ENCODE measurements around the gene VPS33B. TPM values are rescaled to one million over a fixed set of nuclear protein-coding genes. Genes with fewer than 3 reads are reported as not detected.
A peak's percentile ranks its signal among the peaks of the same experiment; 100 is the strongest.

The VPS33B gene
- total RNA-seq, 4 donors from 2014 or later = 3.3 to 9.0 (median 8.1) TPM

DNA sequence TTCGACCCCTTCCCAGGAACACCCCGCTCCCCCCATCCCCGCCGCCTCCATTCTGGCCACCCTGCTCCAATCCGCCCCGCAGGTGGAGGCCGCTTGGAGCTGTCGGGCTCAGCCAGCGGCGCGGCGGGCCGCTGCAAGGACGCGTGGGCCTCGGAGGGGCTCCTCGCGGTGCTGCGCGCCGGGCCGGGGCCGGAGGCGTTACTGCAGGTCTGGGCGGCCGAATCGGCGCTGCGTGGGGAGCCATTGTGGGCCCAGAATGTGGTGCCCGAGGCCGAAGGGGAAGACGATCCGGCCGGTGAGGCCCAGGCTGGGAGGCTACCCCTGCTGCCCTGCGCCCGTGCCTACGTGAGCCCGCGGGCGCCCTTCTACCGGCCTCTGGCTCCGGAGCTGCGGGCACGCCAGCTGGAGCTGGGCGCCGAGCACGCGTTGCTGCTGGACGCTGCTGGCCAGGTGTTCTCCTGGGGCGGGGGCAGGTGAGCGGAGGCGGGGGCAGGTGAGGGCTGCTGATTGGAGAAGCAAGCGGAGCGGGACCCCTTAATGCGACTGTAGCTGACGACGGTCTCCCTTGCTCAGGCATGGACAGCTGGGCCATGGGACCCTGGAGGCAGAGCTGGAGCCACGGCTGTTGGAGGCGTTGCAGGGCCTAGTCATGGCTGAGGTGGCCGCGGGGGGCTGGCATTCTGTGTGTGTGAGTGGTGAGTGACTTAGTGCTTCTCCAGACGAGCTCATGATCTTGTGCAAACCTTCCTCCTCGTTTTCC is 65.2 kb downstream of the VPS33B start:
- Histone ChIP-seq H3K27me3 (no peaks in the 10 kb centered on the region), H3K9me3 (no peaks in the 10 kb centered on the region), H3K27ac (peak overlapping the region; percentile 66 to 78 (median 72)), H3K4me1 (peaks cover 19 to 38% (median 22%) of the 10 kb centered on the region in 3 donors), H3K4me3 (peak overlapping the region; percentile 60 to 77 (median 67)), H3K36me3 (peaks cover 10 to 47% (median 11%) of the 10 kb centered on the region in 3 donors)
- WGBS, 2 donors = 26 to 28% methylated on average over 7 to 10 of the region's 63 CpGs
- no peak for DNase-seq
- intact Hi-C loops (cut with DNase I) = no loop called here
- TF ChIP-seq, protein P1, sequence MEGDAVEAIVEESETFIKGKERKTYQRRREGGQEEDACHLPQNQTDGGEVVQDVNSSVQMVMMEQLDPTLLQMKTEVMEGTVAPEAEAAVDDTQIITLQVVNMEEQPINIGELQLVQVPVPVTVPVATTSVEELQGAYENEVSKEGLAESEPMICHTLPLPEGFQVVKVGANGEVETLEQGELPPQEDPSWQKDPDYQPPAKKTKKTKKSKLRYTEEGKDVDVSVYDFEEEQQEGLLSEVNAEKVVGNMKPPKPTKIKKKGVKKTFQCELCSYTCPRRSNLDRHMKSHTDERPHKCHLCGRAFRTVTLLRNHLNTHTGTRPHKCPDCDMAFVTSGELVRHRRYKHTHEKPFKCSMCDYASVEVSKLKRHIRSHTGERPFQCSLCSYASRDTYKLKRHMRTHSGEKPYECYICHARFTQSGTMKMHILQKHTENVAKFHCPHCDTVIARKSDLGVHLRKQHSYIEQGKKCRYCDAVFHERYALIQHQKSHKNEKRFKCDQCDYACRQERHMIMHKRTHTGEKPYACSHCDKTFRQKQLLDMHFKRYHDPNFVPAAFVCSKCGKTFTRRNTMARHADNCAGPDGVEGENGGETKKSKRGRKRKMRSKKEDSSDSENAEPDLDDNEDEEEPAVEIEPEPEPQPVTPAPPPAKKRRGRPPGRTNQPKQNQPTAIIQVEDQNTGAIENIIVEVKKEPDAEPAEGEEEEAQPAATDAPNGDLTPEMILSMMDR (IDR thresholded peaks at IDR 0.05) = no peak
- TF ChIP-seq POLR2A (IDR thresholded peaks at IDR 0.05) = no peak

DNA sequence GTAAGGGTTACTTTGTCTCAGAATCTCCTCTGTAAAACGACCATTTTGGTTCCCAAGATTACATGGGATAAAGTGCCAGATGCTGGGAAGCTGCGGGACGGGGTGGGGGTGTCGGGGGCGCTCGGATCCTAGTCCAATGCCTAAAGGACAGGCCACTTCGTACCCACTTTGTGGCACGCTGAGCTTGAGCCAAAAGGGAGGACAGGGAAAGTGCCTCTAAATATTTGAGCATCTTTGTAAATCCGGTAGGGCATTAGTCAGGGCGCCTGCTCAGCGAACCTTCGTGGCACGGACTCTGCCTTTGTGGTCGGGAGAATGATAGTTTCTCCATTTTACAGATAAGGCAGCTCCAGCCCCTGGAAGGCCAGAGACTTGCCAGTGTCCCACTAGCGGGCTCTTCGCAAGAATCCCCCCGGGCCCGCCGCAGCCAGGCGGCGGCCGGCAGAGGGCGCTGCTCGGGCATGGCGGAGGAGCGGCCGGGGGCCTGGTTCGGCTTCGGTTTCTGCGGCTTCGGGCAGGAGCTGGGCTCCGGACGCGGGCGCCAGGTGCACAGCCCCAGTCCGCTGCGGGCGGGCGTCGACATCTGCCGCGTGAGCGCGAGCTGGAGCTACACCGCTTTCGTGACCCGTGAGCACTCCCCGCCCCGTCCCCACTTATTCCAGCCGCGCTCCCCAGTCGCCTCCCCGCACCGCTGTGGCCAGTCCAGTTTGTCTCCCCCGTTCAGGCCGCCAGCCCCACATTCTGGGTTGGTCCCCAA is 65.9 kb downstream of the VPS33B start:
- no peak for DNase-seq
- WGBS, 2 donors = 4 to 16% methylated on average over 13 to 24 of the region's 56 CpGs
- no peaks in the 10 kb centered on the region for H3K27me3 ChIP-seq
- peak overlapping the region; percentile 60 to 77 (median 67) for H3K4me3 ChIP-seq
- no peaks in the 10 kb centered on the region for H3K9me3 ChIP-seq
- peak in 1 of 4 donors; percentile 5 for TF ChIP-seq POLR2A (IDR thresholded peaks at IDR 0.05)
- TF ChIP-seq, protein P1 (IDR thresholded peaks at IDR 0.05) = peak; percentile 90 to 97 (median 94)
- intact Hi-C loops (cut with DNase I) = no loop called here
- H3K4me1 ChIP-seq = peaks cover 19 to 38% (median 22%) of the 10 kb centered on the region in 3 donors
- peaks cover 11 to 47% (median 16%) of the 10 kb centered on the region in 3 donors for H3K36me3 ChIP-seq
- H3K27ac ChIP-seq = peak overlapping the region; percentile 66 to 78 (median 72)

DNA sequence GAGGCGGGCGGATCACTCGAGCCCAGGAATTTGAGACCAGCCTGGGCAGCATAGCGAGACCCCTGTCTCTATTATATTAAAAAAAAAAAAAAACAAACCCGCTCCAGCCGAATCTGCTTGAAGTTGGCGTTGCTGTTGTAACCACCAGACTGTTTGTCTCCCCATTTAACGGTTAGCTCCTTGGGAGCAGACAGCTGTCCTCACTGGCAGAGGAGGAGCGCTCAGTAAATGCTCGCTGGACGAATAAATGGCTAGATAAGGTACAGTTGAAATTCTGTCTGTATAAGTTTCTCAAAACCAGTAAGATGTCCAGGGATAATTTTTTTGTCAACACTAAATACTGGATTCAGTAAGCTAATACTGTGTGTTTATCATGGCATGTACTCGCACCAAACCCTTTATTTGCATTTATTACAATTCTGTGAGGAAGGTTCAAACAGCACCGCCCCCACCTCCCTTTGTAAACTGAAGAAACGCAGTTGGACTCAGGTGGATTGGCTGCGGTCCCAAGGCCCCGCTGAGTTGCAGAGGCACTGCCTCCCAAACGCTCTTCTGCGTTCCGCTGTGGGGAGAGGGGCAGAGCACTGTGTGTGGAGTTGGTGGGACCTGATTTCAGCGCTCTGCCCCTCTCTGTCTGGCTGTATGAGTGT is 66.6 kb downstream of the VPS33B start:
- TF ChIP-seq, protein P1 (IDR thresholded peaks at IDR 0.05) = no peak
- no peak for TF ChIP-seq POLR2A (IDR thresholded peaks at IDR 0.05)
- intact Hi-C loops (cut with DNase I) = no loop called here
- H3K9me3 ChIP-seq = no peaks in the 10 kb centered on the region
- H3K27ac ChIP-seq = peak overlapping the region in 3 of 4 donors; percentile 94 to 98 (median 96)
- no peak for DNase-seq
- peaks cover 19 to 38% (median 22%) of the 10 kb centered on the region in 3 donors for H3K4me1 ChIP-seq
- peak overlapping the region; percentile 64 to 86 (median 84) for H3K4me3 ChIP-seq
- H3K27me3 ChIP-seq = no peaks in the 10 kb centered on the region
- 50 to 51% methylated on average over 17 to 20 of the region's 20 CpGs for WGBS, 2 donors
- peaks cover 14 to 47% (median 22%) of the 10 kb centered on the region in 3 donors for H3K36me3 ChIP-seq

DNA sequence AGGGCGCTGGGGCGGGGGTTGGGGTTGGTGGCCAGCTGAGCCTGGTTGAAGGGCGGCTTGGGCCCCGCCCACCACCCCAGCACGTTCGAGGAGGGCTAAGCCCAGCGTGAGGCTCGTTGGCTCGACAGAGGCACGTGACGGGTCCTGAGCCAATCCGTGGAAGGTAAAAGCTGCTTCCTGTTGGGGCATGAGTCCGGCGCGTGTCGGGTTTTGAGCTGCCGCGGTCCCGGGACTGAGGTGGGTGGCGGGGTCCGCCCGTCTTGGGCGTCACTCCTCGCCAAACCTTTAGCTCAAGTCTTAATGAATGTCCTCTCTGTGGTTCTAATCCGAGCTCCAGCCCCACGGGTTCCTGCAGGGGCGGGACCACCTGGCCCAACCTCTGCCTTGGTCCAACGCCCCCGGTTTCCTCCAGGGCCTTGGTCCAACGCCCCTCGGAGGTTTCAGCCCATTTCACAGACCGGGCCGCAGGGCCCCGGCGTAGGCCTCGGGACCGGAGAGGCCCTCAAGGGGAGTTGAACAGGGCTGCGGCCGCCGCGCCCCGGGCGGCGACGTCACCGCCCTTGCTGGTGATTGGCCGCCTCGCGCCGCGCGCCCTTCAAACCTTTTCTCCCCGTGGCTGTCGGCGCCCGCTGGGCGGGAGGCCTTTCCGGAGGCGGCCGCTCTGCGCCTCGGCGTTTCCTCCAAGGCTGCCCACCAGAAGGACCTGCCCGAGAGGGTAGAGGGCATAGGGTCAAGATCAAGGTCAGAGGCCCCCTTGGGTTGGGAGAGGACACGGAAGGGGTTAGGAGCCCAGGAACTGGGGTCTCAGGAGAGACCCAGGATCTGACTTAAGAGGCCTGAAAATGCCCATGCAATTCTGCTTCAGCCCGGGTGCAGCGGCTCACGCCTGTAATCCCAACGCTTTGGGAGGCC is 67.4 kb downstream of the VPS33B start, which contains the start of gene RCCD1:
Gene RCCD1 (plus strand): TSS at position 173 of the 912 bp plus-strand sequence. CDS start 1,851 bp downstream, outside the sequence.
- Histone ChIP-seq H3K9me3 (no peaks in the 10 kb centered on the region), H3K36me3 (peaks cover 18 to 47% (median 27%) of the 10 kb centered on the region in 3 donors), H3K27ac (peak within 1 kb of the TSS; percentile 94 to 98 (median 96)), H3K4me1 (peaks cover 19 to 39% (median 22%) of the 10 kb centered on the region in 3 donors), H3K4me3 (peak within 1 kb of the TSS; percentile 64 to 86 (median 84)), H3K27me3 (no peaks in the 10 kb centered on the region)
- peak; percentile 64 for DNase-seq
- TF ChIP-seq POLR2A (IDR thresholded peaks at IDR 0.05) = peak in 2 of 4 donors; percentile 53 to 69
- TF ChIP-seq, protein P1 (IDR thresholded peaks at IDR 0.05) = peak in 2 of 6 experiments; percentile 3 to 7
- WGBS, 2 donors = 0 to 3% methylated on average over 2 to 18 of the region's 69 CpGs
- intact Hi-C loops (cut with DNase I) = no loop called here
